Subcutaneous adipose tissue (tissue), 4 donors: Measurements from ENCODE around the gene HPRT1. TPM values are rescaled to one million over a fixed set of nuclear protein-coding genes. Genes with fewer than 3 reads are reported as not detected.

Experiments used
- CTCF ChIP-seq: fragments of 450-650 bp; IDR thresholded peaks from one replicate; pipeline ENCODE4 v1.5.1; 2016; ENCODE audit warnings: low read depth, mild to moderate bottlenecking, control low read depth, antibody characterized with exemption, moderate library complexity
- total RNA-seq, 4 donors: library from RNA; depleted of rRNA; stranded (reverse); fragments of >200 nt; gene quantifications; one replicate each; pipeline ENCODE4 v1.1.0, GENCODE V29; 2016

The HPRT1 gene
- total RNA-seq = 10 to 100 TPM; 11.3 to 25.4 (median 13.3) TPM

GRCh38 chrX:134460005-134460861 is at the start of gene HPRT1:
Gene HPRT1 (plus strand): TSS chrX:134460165. CDS start chrX:134460312, 147 bp downstream.
- TF ChIP-seq CTCF = no peak

- TF ChIP-seq CTCF = no peak
These were observed 43.9 kb upstream of the HPRT1 start for GRCh38 chrX:134416087-134416486.

GRCh38 chrX:134418317-134419113 is 41.5 kb upstream of the HPRT1 start:
- no peak for TF ChIP-seq CTCF

- no peak for TF ChIP-seq CTCF
These were observed 40.2 kb upstream of the HPRT1 start for GRCh38 chrX:134419784-134420183.

GRCh38 chrX:134423606-134424005 is 36.4 kb upstream of the HPRT1 start:
- no peak for TF ChIP-seq CTCF

GRCh38 chrX:134426281-134426680 is 33.7 kb upstream of the HPRT1 start:
- no peak for TF ChIP-seq CTCF

GRCh38 chrX:134431894-134432293 is 28.1 kb upstream of the HPRT1 start:
- TF ChIP-seq CTCF = no peak
